Naive thymus-derived CD8-positive, alpha-beta T cell (primary cell): ENCODE results near the gene GTF3C1. TPM values are rescaled to one million over a fixed set of nuclear protein-coding genes. Genes with fewer than 3 reads are reported as not detected.
"Not testable (repeated sequence)": the region's sequence is repeated elsewhere in the genome, so short reads cannot be mapped to it uniquely, and the experiment has no call there.

Experiments
- ATAC-seq, 2 donors: fragments of 150-1000 bp; cut with Tn5 transposase in 1 of 2; sonication (Bioruptor Pico), chemical (Tn5 transposase) in 1 of 2; 1 replicate in 1 of 2; 2 replicates in 1 of 2; pipeline ENCODE4 v1.10.0; 2021; ENCODE audit warnings: mild to moderate bottlenecking in 2 of 2, moderate library complexity in 2 of 2
- POLR2A ChIA-PET: fragments of 350-600 bp; sonication (Branson Sonifier 250); formaldehyde crosslinking; loops from one replicate; lab custom pipeline; 2021; ENCODE audit warnings: antibody characterized with exemption; lab: Charles Lee
- DNase-seq, 10 donors: peaks; one replicate each; pipeline versions ENCODE4 v3.0.0 to v3.0.0-alpha.2; 2020 to 2022
- H3K27ac Mint-ChIP-seq, 10 donors: one replicate each; pipeline ENCODE4 v1.8.0; 2020 to 2022; ENCODE audit warnings: mild to moderate bottlenecking in 10 of 10, mixed read lengths in 10 of 10, moderate library complexity in 4 of 10, inconsistent platforms in 1 of 10
- H3K27me3 Mint-ChIP-seq, 5 donors: one replicate each; pipeline ENCODE4 v1.8.0; 2021 to 2022; ENCODE audit warnings: mixed read lengths in 5 of 5
- H3K36me3 Mint-ChIP-seq, 3 donors: one replicate each; pipeline ENCODE4 v1.8.0; 2020 to 2022; ENCODE audit warnings: mixed read lengths in 3 of 3, mild to moderate bottlenecking in 2 of 3, inconsistent platforms in 1 of 3
- H3K4me1 Mint-ChIP-seq, 4 donors: one replicate each; pipeline ENCODE4 v1.8.0; 2021 to 2022; ENCODE audit warnings: mixed read lengths in 4 of 4
- H3K4me3 Mint-ChIP-seq, 10 donors: one replicate each; pipeline ENCODE4 v1.8.0; 2020 to 2022; ENCODE audit warnings: mild to moderate bottlenecking in 10 of 10, mixed read lengths in 10 of 10, moderate library complexity in 6 of 10, inconsistent platforms in 1 of 10
- H3K9me3 Mint-ChIP-seq, 9 donors: one replicate each; pipeline ENCODE4 v1.8.0; 2020 to 2022; ENCODE audit warnings: mixed read lengths in 9 of 9, mild to moderate bottlenecking in 3 of 9, inconsistent platforms in 1 of 9, moderate library complexity in 1 of 9
- polyA plus RNA-seq, 3 donors: library from polyadenylated mRNA; unstranded; fragments of 300-500 nt; fragmentation: Illumina TruSeq; gene quantifications; one replicate each; pipeline ENCODE4 v1.2.3, GENCODE V29; 2021
- total RNA-seq, 8 experiments: library from RNA in 2 of 8; stranded (reverse) in 2 of 8; gene quantifications; one replicate each; pipeline ENCODE4 v1.2.3 and lab custom pipeline; 2021 to 2026

The GTF3C1 gene
- total and polyA plus RNA-seq, 5 experiments from 2014 or later: 25.8 to 56.6 (median 36.1) TPM

GRCh38 chr16:27457605-27457900 lies 92.2 kb downstream of the GTF3C1 start:
- peak overlapping the region in 8 of 10 donors; percentile 55 to 94 (median 90) for H3K27ac Mint-ChIP-seq
- peak overlapping the region in 1 of 10 donors; percentile 23 for H3K4me3 Mint-ChIP-seq
- peaks cover 35 to 82% (median 68%) of the 10 kb centered on the region in 4 donors for H3K4me1 Mint-ChIP-seq
- DNase-seq, H3K9me3 Mint-ChIP-seq, H3K27me3 Mint-ChIP-seq, ATAC-seq, H3K36me3 Mint-ChIP-seq: not testable (repeated sequence)
- POLR2A ChIA-PET: interaction anchor here (0.7 to 3.0 kb wide), 4 partner anchors 88 to 270 kb away, joined by 3 to 13 read pairs (median 8); no protein-coding TSS in a partner anchor

- H3K27me3 Mint-ChIP-seq: no peaks in the 10 kb centered on the region
- POLR2A ChIA-PET: interaction anchor here (1.0 to 12.8 kb wide), 8 partner anchors 8 to 286 kb away, joined by 3 to 167 read pairs (median 4); partner anchors contain the start of gene IL21R
- peaks cover 0 to 4% (median 0%) of the 10 kb centered on the region in 3 donors for H3K36me3 Mint-ChIP-seq
- H3K4me3 Mint-ChIP-seq: peak overlapping the region in 7 of 10 donors; percentile 6 to 61 (median 51)
- H3K27ac Mint-ChIP-seq: peak overlapping the region; percentile 8 to 93 (median 82)
- peaks cover 43 to 83% (median 73%) of the 10 kb centered on the region in 4 donors for H3K4me1 Mint-ChIP-seq
- ATAC-seq (peak; percentile 25 to 52), DNase-seq (peak in 5 of 10 donors; percentile 19 to 48 (median 37))
- peaks cover 0 to 2% (median 0%) of the 10 kb centered on the region in 9 donors for H3K9me3 Mint-ChIP-seq
These were observed 94.0 kb downstream of the GTF3C1 start for GRCh38 chr16:27455700-27456099.

- peaks cover 0 to 2% (median 0%) of the 10 kb centered on the region in 9 donors for H3K9me3 Mint-ChIP-seq
- POLR2A ChIA-PET: interaction anchor here (0.9 to 12.8 kb wide), 5 partner anchors 9 to 218 kb away, joined by 3 to 167 read pairs (median 5); partner anchors contain the start of gene IL21R
- no peak overlapping the region for H3K4me3 Mint-ChIP-seq
- peak overlapping the region in 9 of 10 donors; percentile 31 to 98 (median 83) for H3K27ac Mint-ChIP-seq
- ATAC-seq: no peak
- no peak for DNase-seq
- H3K4me1 Mint-ChIP-seq: peaks cover 48 to 86% (median 81%) of the 10 kb centered on the region in 4 donors
- H3K36me3 Mint-ChIP-seq: peaks cover 0 to 6% (median 3%) of the 10 kb centered on the region in 3 donors
- no peaks in the 10 kb centered on the region for H3K27me3 Mint-ChIP-seq
These were observed 96.3 kb downstream of the GTF3C1 start for GRCh38 chr16:27453494-27453825.

GRCh38 chr16:27452569-27453493 lies 96.9 kb downstream of the GTF3C1 start:
- H3K9me3 Mint-ChIP-seq: peaks cover 0 to 2% (median 0%) of the 10 kb centered on the region in 9 donors
- ATAC-seq (no peak), DNase-seq (no peak)
- POLR2A ChIA-PET: interaction anchor here (0.6 to 12.8 kb wide), 6 partner anchors 8 to 281 kb away, joined by 3 to 167 read pairs (median 6); partner anchors contain the start of gene IL21R
- H3K27ac Mint-ChIP-seq: peak overlapping the region; percentile 30 to 98 (median 84)
- H3K27me3 Mint-ChIP-seq: no peaks in the 10 kb centered on the region
- H3K4me1 Mint-ChIP-seq: peaks cover 51 to 92% (median 87%) of the 10 kb centered on the region in 4 donors
- H3K36me3 Mint-ChIP-seq: peaks cover 4 to 12% (median 10%) of the 10 kb centered on the region in 3 donors
- peak overlapping the region in 2 of 10 donors; percentile 11 to 58 for H3K4me3 Mint-ChIP-seq

- H3K4me1 Mint-ChIP-seq: peaks cover 47 to 95% (median 89%) of the 10 kb centered on the region in 4 donors
- peaks cover 5 to 29% (median 23%) of the 10 kb centered on the region in 3 donors for H3K36me3 Mint-ChIP-seq
- ATAC-seq (no peak), DNase-seq (no peak)
- peaks cover 0 to 2% (median 0%) of the 10 kb centered on the region in 9 donors for H3K9me3 Mint-ChIP-seq
- POLR2A ChIA-PET: interaction anchor here (0.7 to 12.8 kb wide), 14 partner anchors 12 to 280 kb away, joined by 3 to 167 read pairs (median 6); partner anchors contain the start of gene IL21R
- H3K27ac Mint-ChIP-seq: peak overlapping the region; percentile 81 to 99 (median 96)
- H3K4me3 Mint-ChIP-seq: peak overlapping the region; percentile 58 to 86 (median 74)
- H3K27me3 Mint-ChIP-seq: no peaks in the 10 kb centered on the region
These were observed 99.5 kb downstream of the GTF3C1 start for GRCh38 chr16:27450196-27450549.

- POLR2A ChIA-PET: interaction anchor here (0.7 to 12.8 kb wide), 17 partner anchors 12 to 698 kb away, joined by 3 to 167 read pairs (median 4); partner anchors contain the start of gene IL21R
- peak overlapping the region; percentile 58 to 86 (median 74) for H3K4me3 Mint-ChIP-seq
- H3K4me1 Mint-ChIP-seq: peaks cover 48 to 93% (median 88%) of the 10 kb centered on the region in 4 donors
- peaks cover 5 to 35% (median 28%) of the 10 kb centered on the region in 3 donors for H3K36me3 Mint-ChIP-seq
- H3K27ac Mint-ChIP-seq: peak overlapping the region; percentile 81 to 99 (median 96)
- ATAC-seq: peak; percentile 61 to 78
- peak; percentile 65 to 90 (median 84) for DNase-seq
- H3K9me3 Mint-ChIP-seq: peaks cover 0 to 2% (median 0%) of the 10 kb centered on the region in 9 donors
- no peaks in the 10 kb centered on the region for H3K27me3 Mint-ChIP-seq
These were observed 100.1 kb downstream of the GTF3C1 start for GRCh38 chr16:27449434-27450195.

- peak overlapping the region; percentile 91 to 99 (median 96) for H3K27ac Mint-ChIP-seq
- POLR2A ChIA-PET: interaction anchor here (0.7 to 12.8 kb wide), 15 partner anchors 11 to 699 kb away, joined by 3 to 167 read pairs (median 3); partner anchors contain the start of gene IL21R
- peaks cover 47 to 94% (median 84%) of the 10 kb centered on the region in 4 donors for H3K4me1 Mint-ChIP-seq
- H3K27me3 Mint-ChIP-seq: no peaks in the 10 kb centered on the region
- DNase-seq: peak in 1 of 10 donors; percentile 24
- H3K36me3 Mint-ChIP-seq: peaks cover 5 to 43% (median 37%) of the 10 kb centered on the region in 3 donors
- no peak for ATAC-seq
- peaks cover 0 to 2% (median 0%) of the 10 kb centered on the region in 9 donors for H3K9me3 Mint-ChIP-seq
- H3K4me3 Mint-ChIP-seq: peak overlapping the region in 9 of 10 donors; percentile 19 to 86 (median 73)
These were observed 100.9 kb downstream of the GTF3C1 start for GRCh38 chr16:27448532-27449433.

GRCh38 chr16:27447301-27447700 lies 102.4 kb downstream of the GTF3C1 start:
- DNase-seq: no peak
- Mint-ChIP-seq H3K4me3 (peak overlapping the region; percentile 29 to 88 (median 76)), H3K9me3 (peaks cover 0 to 2% (median 0%) of the 10 kb centered on the region in 9 donors), H3K36me3 (peaks cover 5 to 58% (median 50%) of the 10 kb centered on the region in 3 donors), H3K27me3 (no peaks in the 10 kb centered on the region), H3K4me1 (peaks cover 48 to 81% (median 73%) of the 10 kb centered on the region in 4 donors), H3K27ac (peak overlapping the region; percentile 91 to 99 (median 98))
- POLR2A ChIA-PET: interaction anchor here (0.5 to 12.8 kb wide), 22 partner anchors 8 to 277 kb away, joined by 3 to 167 read pairs (median 5); partner anchors contain the start of genes IL21R and KDM8
- no peak for ATAC-seq

- H3K27me3 Mint-ChIP-seq: no peaks in the 10 kb centered on the region
- peaks cover 5 to 63% (median 53%) of the 10 kb centered on the region in 3 donors for H3K36me3 Mint-ChIP-seq
- DNase-seq: peak; percentile 59 to 92 (median 86)
- peaks cover 44 to 75% (median 67%) of the 10 kb centered on the region in 4 donors for H3K4me1 Mint-ChIP-seq
- H3K9me3 Mint-ChIP-seq: peaks cover 0 to 2% (median 0%) of the 10 kb centered on the region in 9 donors
- peak; percentile 86 to 87 for ATAC-seq
- POLR2A ChIA-PET: interaction anchor here (0.5 to 12.8 kb wide), 23 partner anchors 8 to 277 kb away, joined by 3 to 167 read pairs (median 5); partner anchors contain the start of genes IL21R and KDM8
- peak overlapping the region; percentile 29 to 88 (median 76) for H3K4me3 Mint-ChIP-seq
- H3K27ac Mint-ChIP-seq: peak overlapping the region; percentile 91 to 99 (median 98)
These were observed 103.0 kb downstream of the GTF3C1 start for GRCh38 chr16:27446721-27447120.

- no peaks in the 10 kb centered on the region for H3K27me3 Mint-ChIP-seq
- ATAC-seq (no peak), DNase-seq (no peak)
- peak overlapping the region in 7 of 10 donors; percentile 67 to 88 (median 82) for H3K4me3 Mint-ChIP-seq
- POLR2A ChIA-PET: interaction anchor here (0.6 to 12.8 kb wide), 7 partner anchors 8 to 215 kb away, joined by 3 to 167 read pairs (median 6); partner anchors contain the start of gene IL21R
- peaks cover 36 to 67% (median 57%) of the 10 kb centered on the region in 4 donors for H3K4me1 Mint-ChIP-seq
- H3K27ac Mint-ChIP-seq: peak overlapping the region; percentile 29 to 99 (median 98)
- peaks cover 0 to 2% (median 0%) of the 10 kb centered on the region in 9 donors for H3K9me3 Mint-ChIP-seq
- H3K36me3 Mint-ChIP-seq: peaks cover 5 to 74% (median 58%) of the 10 kb centered on the region in 3 donors
These were observed 104.1 kb downstream of the GTF3C1 start for GRCh38 chr16:27445502-27446175.
